Activated CD8-positive, alpha-beta memory T cell treated with anti-CD3 and anti-CD28 coated beads, Interleukin-2, amount 50 U/mL, for 24 hours (primary cell): ENCODE data around the gene SYTL4.
"Not testable (repeated sequence)": the region's sequence is repeated elsewhere in the genome, so short reads cannot be mapped to it uniquely, and the experiment has no call there.

Experiments used
- DNase-seq: peaks from one replicate; pipeline ENCODE4 v3.0.0-alpha.2; 2020; ENCODE audit errors: extremely low read depth

Gene SYTL4

GRCh38 chrX:100731441-100732281 is at the start of gene SYTL4:
Gene SYTL4 (minus strand): TSS chrX:100732121. CDS start chrX:100702037, 30,084 bp downstream.
- DNase-seq: no peak

GRCh38 chrX:100769439-100769838 is 37.5 kb upstream of the SYTL4 start:
- not testable (repeated sequence) for DNase-seq

- DNase-seq: peak; percentile 75
Observed at GRCh38 chrX:100768679-100769338, 36.9 kb upstream of the SYTL4 start.

- DNase-seq: no peak
Observed at GRCh38 chrX:100750883-100751282, 19.0 kb upstream of the SYTL4 start.

- no peak for DNase-seq
Observed at GRCh38 chrX:100748108-100748507, 16.2 kb upstream of the SYTL4 start.

GRCh38 chrX:100747703-100748102 is 15.8 kb upstream of the SYTL4 start:
- DNase-seq: no peak

- no peak for DNase-seq
Observed at GRCh38 chrX:100747090-100747489, 15.2 kb upstream of the SYTL4 start.

GRCh38 chrX:100745806-100746537 is 14.1 kb upstream of the SYTL4 start:
- no peak for DNase-seq

GRCh38 chrX:100745205-100745604 is 13.3 kb upstream of the SYTL4 start:
- DNase-seq: no peak

- DNase-seq: no peak
Observed at GRCh38 chrX:100743009-100743607, 11.2 kb upstream of the SYTL4 start.

- not testable (repeated sequence) for DNase-seq
Observed at GRCh38 chrX:100724006-100724405, 7.9 kb downstream of the SYTL4 start.

GRCh38 chrX:100721328-100721727 is 10.6 kb downstream of the SYTL4 start:
- DNase-seq: no peak

- DNase-seq: no peak
Observed at GRCh38 chrX:100720301-100720700, 11.6 kb downstream of the SYTL4 start.

- DNase-seq: no peak
Observed at GRCh38 chrX:100719139-100719538, 12.8 kb downstream of the SYTL4 start.

GRCh38 chrX:100717363-100717762 is 14.6 kb downstream of the SYTL4 start:
- DNase-seq: no peak

- no peak for DNase-seq
Observed at GRCh38 chrX:100710816-100711215, 21.1 kb downstream of the SYTL4 start.

GRCh38 chrX:100704581-100705203 is 27.2 kb downstream of the SYTL4 start:
- DNase-seq: no peak

- no peak for DNase-seq
Observed at GRCh38 chrX:100700809-100701208, 31.1 kb downstream of the SYTL4 start.

GRCh38 chrX:100698551-100698950 is 33.4 kb downstream of the SYTL4 start:
- no peak for DNase-seq

GRCh38 chrX:100696699-100697351 is 35.1 kb downstream of the SYTL4 start:
- DNase-seq: no peak

- no peak for DNase-seq
Observed at GRCh38 chrX:100695991-100696390, 35.9 kb downstream of the SYTL4 start.
